Measurements from ENCODE around the gene BAHCC1.

DNA sequence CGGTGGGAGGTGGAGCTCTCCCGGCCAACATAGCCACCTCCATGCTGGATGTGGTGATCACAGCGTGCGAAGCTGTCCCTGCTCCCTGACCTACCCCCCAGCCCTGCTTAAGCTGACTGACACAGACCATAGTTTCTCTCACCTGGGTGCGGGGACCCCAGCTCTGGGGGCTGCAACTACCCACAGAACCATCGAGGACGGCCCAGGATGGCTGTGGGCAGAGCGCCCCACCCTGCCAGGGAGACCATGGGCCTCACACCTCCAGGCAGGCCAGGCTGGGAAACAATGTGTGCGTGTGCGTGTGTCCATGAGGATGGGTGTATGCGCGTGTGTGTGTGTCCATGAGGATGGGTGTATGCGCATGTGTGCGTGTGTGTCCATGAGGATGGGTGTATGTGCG is 20.4 kb downstream of the BAHCC1 start:
- TF ChIP-seq, protein P1, sequence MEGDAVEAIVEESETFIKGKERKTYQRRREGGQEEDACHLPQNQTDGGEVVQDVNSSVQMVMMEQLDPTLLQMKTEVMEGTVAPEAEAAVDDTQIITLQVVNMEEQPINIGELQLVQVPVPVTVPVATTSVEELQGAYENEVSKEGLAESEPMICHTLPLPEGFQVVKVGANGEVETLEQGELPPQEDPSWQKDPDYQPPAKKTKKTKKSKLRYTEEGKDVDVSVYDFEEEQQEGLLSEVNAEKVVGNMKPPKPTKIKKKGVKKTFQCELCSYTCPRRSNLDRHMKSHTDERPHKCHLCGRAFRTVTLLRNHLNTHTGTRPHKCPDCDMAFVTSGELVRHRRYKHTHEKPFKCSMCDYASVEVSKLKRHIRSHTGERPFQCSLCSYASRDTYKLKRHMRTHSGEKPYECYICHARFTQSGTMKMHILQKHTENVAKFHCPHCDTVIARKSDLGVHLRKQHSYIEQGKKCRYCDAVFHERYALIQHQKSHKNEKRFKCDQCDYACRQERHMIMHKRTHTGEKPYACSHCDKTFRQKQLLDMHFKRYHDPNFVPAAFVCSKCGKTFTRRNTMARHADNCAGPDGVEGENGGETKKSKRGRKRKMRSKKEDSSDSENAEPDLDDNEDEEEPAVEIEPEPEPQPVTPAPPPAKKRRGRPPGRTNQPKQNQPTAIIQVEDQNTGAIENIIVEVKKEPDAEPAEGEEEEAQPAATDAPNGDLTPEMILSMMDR (conservative IDR thresholded peaks at IDR 0.05; ENCODE audit: low read depth, low read length) = no peak
- no peak for TF ChIP-seq EZH2 (IDR thresholded peaks at IDR 0.05; ENCODE audit: borderline replicate concordance, low read depth, low read length, poor library complexity, severe bottlenecking)
